ENCODE data around the gene MFSD2A.

Gene MFSD2A

GRCh38 chr1:39936724-39937491 is 18.0 kb upstream of the MFSD2A start:
- peak; percentile 78 for DNase-seq
- in situ Hi-C loops (cut with MboI; ENCODE audit: low pct_unique_long_range_greater_than_20kb, low sequenced_read_pairs) = no loop called here

- no peak for DNase-seq
- in situ Hi-C loops (cut with MboI; ENCODE audit: low pct_unique_long_range_greater_than_20kb, low sequenced_read_pairs) = no loop called here
Observed at GRCh38 chr1:39938856-39939255, 16.1 kb upstream of the MFSD2A start.

- in situ Hi-C loops (cut with MboI; ENCODE audit: low pct_unique_long_range_greater_than_20kb, low sequenced_read_pairs) = no loop called here
- peak; percentile 42 for DNase-seq
Observed at GRCh38 chr1:39940253-39940652, 14.7 kb upstream of the MFSD2A start.

GRCh38 chr1:39940980-39941871 is 13.7 kb upstream of the MFSD2A start:
- in situ Hi-C loops (cut with MboI; ENCODE audit: low pct_unique_long_range_greater_than_20kb, low sequenced_read_pairs) = no loop called here
- no peak for DNase-seq

GRCh38 chr1:39943471-39944290 is 11.3 kb upstream of the MFSD2A start:
- no peak for DNase-seq
- in situ Hi-C loops (cut with MboI; ENCODE audit: low pct_unique_long_range_greater_than_20kb, low sequenced_read_pairs) = no loop called here

GRCh38 chr1:39944410-39945112 is 10.4 kb upstream of the MFSD2A start:
- DNase-seq = no peak
- in situ Hi-C loops (cut with MboI; ENCODE audit: low pct_unique_long_range_greater_than_20kb, low sequenced_read_pairs) = no loop called here

- DNase-seq = no peak
- in situ Hi-C loops (cut with MboI; ENCODE audit: low pct_unique_long_range_greater_than_20kb, low sequenced_read_pairs) = no loop called here
Observed at GRCh38 chr1:39946216-39946615, 8.7 kb upstream of the MFSD2A start.

GRCh38 chr1:39947260-39947659 is 7.7 kb upstream of the MFSD2A start:
- in situ Hi-C loops (cut with MboI; ENCODE audit: low pct_unique_long_range_greater_than_20kb, low sequenced_read_pairs) = no loop called here

GRCh38 chr1:39949891-39950290 is 5.1 kb upstream of the MFSD2A start:
- no peak for DNase-seq
- in situ Hi-C loops (cut with MboI; ENCODE audit: low pct_unique_long_range_greater_than_20kb, low sequenced_read_pairs) = no loop called here

More at GRCh38 chr1:39947260-39947659, 7.7 kb upstream of the MFSD2A start:
- DNase-seq = no peak

GRCh38 chr1:39951926-39952325 is 3.0 kb upstream of the MFSD2A start:
- in situ Hi-C loops (cut with MboI; ENCODE audit: low pct_unique_long_range_greater_than_20kb, low sequenced_read_pairs) = no loop called here
- DNase-seq = no peak

- in situ Hi-C loops (cut with MboI; ENCODE audit: low pct_unique_long_range_greater_than_20kb, low sequenced_read_pairs) = no loop called here
- DNase-seq = no peak
Observed at GRCh38 chr1:39952359-39953110, 2.4 kb upstream of the MFSD2A start.

- in situ Hi-C loops (cut with MboI; ENCODE audit: low pct_unique_long_range_greater_than_20kb, low sequenced_read_pairs) = no loop called here
- peak; percentile 36 for DNase-seq
Observed at GRCh38 chr1:39954324-39954869, 548 bp upstream of the MFSD2A start.

GRCh38 chr1:39955547-39956539 is 898 bp downstream of the MFSD2A start:
- in situ Hi-C loops (cut with MboI; ENCODE audit: low pct_unique_long_range_greater_than_20kb, low sequenced_read_pairs) = no loop called here
- peak; percentile 50 for DNase-seq

- in situ Hi-C loops (cut with MboI; ENCODE audit: low pct_unique_long_range_greater_than_20kb, low sequenced_read_pairs) = no loop called here
- no peak for DNase-seq
Observed at GRCh38 chr1:39957299-39958015, 2.5 kb downstream of the MFSD2A start.

GRCh38 chr1:39958403-39959200 is 3.7 kb downstream of the MFSD2A start:
- DNase-seq = no peak
- in situ Hi-C loops (cut with MboI; ENCODE audit: low pct_unique_long_range_greater_than_20kb, low sequenced_read_pairs) = no loop called here
